IPS-18c (cell line): ENCODE measurements around the gene CACNB3.
A peak's percentile ranks its signal among the peaks of the same experiment; 100 is the strongest.

Source experiments
- H3K4me3 ChIP-seq: 2 replicates; pipeline ENCODE4 v1.7.0; 2013; ENCODE audit warnings: low read depth, mild to moderate bottlenecking, low read length, moderate library complexity; ENCODE audit not compliant: insufficient read depth
- H3K9me3 ChIP-seq: one replicate; pipeline ENCODE4 v1.6.1; 2013; ENCODE audit warnings: mild to moderate bottlenecking, low read length, moderate library complexity; ENCODE audit not compliant: control insufficient read depth, insufficient read depth

CACNB3 gene

DNA sequence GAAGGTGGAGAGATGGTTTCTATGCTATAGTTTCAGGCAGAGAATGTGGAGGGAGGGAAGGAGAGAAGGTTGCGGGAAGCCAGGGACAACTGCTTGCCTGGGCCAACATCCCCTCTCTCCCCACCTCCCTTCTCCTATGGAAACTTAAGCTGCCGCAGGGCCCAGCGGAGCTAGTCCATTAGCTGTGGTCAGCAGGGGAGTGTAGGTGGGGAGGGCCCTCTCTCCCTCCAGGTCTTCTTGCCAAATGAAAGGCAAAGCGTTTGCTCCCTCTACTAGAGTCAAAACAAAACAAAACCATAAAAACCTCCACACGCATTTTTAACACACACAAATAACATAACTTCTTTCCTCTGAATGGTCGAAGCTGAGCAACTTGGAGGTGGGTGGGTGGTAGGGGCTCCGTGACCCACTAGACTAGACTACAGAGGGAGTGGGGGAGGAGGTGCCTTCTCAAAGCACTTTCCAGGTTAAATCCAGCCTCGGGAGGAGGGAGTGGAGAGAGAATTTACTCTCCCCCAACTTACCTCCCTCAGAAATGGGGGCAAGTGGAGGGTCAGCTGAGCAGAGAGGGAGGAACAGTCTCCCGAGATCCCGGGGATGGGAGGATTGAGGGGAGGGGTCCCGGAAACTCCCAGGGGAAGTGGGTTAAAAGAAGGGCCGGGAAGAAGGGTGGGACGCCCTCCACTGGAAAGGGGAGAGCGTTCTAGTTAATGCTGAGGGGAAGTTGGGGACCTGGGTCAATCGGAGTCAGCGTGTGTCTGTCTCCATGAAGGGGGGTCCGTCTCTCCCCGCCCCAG lies 4.6 kb upstream of the CACNB3 start:
- Histone ChIP-seq H3K4me3 (peak overlapping the region; percentile 98), H3K9me3 (no peaks in the 10 kb centered on the region)

DNA sequence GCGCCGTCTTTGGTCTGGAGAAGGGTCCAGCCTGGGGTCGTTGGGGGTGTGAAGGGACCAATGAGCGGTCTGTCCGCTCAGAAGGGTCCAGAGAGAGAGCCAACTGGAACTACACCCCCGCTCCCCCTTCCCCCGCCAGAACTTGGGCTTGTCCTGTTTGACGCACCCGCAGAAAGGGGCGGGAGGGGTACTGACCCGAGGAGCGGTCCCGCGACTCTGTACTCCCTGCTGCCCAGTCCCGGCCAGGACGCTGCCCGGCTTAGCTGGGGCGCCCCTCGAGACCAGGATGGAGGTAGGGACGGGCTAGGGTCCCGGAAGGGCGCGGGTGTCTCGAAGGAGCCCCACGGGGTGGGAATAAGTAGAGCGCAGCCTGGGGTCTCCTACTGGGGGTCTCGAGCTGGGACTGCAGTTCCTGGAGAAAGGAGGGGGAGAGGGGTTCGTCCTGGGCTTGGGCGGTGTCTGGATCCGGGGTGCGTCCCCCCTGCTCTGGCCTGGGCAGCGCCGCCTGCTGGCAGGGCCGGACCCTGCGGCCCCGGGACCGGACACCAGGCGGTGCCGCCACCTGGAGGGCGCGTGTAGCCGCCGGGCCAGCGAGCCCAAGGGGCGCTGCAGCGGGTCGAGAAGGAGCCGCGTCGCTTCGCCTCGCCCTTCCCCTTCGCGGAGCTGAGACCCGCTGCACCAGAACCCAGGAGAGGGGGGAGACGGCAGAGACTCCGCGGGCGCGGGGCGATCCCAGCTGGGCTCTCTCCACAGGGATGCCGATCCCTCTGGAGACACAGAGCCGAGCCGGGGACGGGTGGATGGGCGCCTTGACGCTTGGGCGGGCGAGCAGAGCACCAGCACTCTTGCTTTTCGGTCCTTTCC lies 3.8 kb upstream of the CACNB3 start:
- H3K9me3 ChIP-seq, result no peaks in the 10 kb centered on the region

DNA sequence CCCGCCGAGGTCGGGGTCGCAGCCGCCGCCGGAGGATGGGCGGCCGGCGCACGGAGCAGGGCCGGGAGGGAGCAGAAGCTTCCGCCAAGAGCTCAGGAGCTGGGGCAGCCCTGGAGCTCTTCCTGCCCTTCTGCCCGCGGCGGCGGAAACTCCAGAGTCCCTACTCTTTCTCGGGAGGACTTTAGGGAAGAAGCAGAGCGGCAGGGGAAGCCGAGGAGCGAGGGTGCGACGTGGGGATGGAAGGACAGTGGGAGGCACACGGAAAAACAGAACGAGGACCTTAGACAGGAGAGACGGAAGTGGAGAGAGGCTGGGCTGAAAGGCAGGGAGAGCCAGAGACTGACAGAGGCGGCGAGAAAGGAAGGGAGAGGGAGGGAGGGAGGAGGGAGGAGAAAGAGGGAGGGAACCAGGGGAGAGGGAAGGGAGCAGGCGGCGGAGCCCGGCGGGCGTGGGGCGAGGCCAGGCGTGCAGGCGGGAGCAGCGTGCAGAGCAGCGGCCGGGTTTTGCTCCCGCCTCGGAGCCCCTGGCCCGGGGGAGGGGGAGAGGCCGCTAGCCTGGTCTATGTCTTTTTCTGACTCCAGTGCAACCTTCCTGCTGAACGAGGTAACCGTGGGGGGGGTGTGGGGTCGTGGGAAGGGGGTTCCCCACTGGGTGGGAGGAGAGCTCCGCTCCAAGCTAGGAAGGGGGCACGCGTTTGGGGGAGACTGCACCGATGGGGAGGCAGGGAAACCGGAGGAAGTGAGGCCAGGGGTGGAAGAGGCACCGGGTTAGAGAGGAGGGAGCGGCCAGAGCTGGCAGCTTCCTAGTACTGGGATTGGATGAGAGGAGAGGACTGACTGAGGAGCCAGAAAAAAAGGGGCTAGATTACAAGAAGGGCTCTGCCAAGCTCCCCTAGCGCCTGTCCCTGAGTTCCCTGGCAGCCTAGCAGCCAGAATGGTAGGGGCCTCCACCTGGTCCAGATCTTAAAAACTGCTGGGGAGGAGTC lies 2.9 kb upstream of the CACNB3 start:
- Histone ChIP-seq H3K9me3 (no peaks in the 10 kb centered on the region), H3K4me3 (peak overlapping the region; percentile 98)

More for the DNA sequence above, 3.8 kb upstream of the CACNB3 start:
- H3K4me3 ChIP-seq, result peak overlapping the region; percentile 98

DNA sequence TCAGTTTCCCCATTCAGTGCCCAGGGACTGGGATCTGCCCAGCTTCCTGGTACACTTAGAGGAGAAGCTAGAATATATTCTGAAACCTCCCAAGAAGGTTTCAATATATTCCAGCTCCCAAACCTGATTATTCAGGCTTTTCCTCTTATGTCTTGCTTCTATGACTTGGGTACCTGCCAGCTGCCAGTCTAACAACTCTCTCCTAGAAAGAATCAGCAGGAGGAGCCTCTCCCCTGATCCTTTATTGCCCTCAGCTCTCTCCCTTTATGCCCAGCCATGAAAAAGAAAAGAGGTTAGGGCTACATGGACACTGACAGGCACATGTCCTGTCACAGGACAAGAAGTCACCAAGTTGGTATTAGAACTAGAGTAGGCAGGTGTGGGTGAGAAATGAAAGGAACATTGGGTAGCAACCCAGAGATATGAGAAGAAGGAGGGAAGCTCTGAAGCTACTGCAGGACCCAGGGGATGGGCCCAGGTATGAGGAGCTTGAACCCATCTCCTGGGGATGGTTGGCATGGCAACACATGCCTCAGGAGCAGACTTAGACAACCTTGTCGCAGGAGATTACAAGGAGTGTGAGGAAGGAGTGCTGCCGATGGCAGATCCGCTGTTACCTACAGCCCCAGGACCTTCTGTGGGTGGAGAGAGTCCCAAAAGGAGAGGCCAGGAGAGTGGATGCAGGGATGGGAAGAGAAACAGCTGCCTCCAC lies 2.0 kb upstream of the CACNB3 start:
- H3K9me3 ChIP-seq, result no peaks in the 10 kb centered on the region
- peak overlapping the region; percentile 98 for H3K4me3 ChIP-seq

DNA sequence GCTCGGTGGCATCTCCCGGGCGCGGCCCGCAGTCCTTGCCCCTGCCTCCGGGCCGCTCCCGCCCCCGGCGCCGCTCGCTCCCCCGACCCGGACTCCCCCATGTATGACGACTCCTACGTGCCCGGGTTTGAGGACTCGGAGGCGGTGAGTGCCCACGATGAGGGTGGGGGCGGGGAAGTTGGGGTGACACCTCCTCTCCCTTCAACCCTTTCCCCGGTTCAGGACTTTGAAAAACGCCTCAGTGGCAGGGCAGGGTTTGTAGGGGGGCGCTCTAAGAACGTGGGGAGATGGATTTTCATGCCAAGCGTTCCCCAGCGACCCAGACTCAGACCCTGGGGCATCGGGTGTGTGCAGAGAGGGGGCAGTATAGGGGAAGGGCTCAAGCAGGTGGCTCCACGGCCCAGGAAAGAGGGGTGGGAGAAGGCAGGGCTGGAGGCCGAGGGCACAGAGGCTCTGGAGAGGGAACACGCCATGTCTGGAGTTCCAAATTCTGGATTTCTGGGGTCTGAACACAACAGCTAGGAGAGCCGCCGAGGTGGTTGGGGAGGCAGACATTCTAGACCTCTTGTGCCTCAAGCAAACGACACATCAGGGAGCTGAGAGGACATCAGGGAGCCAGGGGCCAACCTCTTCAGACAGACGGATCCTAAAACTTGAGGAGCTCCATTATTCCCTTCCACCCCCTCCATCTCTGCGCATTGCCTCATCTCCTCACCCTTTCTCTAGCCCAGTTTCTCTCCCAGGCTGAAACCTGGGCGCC lies 715 bp downstream of the CACNB3 start:
- H3K9me3 ChIP-seq, result no peaks in the 10 kb centered on the region

DNA sequence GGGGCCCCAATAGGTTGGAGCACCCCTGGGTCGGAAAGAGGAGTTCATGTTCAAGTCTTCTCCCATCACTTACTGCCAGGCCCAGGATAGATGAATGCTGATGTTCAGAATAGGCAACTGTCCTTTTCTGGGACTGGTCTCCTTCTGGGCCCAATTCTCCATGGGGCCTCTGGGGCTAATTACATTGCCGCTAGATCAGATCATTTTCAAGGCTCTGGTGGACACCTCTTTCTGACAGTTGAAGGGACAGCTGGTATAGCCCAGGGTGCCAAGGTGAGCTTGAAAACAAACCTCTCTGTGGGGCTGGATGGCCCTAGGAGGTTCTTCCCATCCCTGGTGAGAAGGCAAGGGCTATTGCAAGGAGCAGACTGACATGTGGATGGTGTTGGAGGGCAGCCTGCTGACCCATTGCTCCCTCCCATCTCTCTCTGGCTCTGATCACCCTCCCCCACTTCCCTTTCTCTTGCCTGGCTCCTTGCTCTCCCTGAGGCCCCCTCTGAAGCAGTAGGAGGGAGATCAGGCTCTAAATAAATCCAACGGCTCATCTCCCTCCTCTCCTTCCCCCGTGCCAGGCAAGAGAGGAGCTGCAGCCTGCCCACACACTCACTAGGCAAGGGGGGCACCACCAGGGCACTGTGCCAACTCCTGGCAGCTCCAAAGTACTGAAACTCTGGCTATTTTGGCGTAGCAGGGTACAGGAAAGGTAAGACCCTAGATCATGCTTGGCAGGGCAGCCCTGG lies 1.9 kb downstream of the CACNB3 start:
- Histone ChIP-seq H3K9me3 (no peaks in the 10 kb centered on the region), H3K4me3 (no peak overlapping the region)

More for the DNA sequence above, 715 bp downstream of the CACNB3 start:
- H3K4me3 ChIP-seq, result peak overlapping the region; percentile 74

DNA sequence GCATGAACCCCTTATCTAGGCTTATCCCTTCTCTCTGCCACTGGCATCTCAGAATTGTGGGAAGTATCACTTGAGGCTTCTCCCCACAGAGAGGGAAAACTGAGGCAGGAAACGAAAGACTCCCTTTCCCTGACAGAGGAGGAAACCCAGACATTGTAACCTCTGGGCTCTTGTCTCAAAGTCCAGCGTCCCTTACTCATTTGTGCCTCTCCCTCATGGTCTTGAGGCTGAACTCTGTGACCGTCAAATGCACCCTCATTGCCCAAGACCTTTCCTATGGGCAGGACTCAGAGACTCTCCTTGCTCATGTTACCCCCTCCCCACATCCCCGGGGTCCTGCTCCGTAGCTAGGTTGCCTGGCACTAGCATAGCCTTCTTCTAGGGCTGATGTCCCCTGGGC lies 3.8 kb downstream of the CACNB3 start:
- no peak overlapping the region for H3K4me3 ChIP-seq
- H3K9me3 ChIP-seq, result no peaks in the 10 kb centered on the region

DNA sequence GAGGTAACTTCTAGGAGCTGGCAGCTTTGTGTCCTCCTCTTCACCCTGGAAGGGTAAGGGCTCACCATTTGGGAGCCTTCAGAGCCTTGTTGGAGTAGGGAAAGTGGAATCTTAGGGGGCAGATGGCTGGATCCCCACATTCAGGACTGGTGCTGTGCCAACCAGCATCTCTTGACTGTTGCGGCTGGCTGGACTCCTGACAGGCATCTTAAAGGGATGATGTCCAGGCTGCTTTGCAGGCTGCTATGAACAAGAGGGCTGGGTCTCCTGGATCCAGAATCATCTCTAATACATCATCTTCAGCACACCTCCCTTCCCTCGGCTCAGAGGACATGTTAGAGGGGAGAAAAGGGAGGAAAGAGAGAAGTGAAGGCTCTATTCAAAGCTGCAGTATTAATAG lies 4.4 kb downstream of the CACNB3 start:
- no peaks in the 10 kb centered on the region for H3K9me3 ChIP-seq
- H3K4me3 ChIP-seq, result no peak overlapping the region

DNA sequence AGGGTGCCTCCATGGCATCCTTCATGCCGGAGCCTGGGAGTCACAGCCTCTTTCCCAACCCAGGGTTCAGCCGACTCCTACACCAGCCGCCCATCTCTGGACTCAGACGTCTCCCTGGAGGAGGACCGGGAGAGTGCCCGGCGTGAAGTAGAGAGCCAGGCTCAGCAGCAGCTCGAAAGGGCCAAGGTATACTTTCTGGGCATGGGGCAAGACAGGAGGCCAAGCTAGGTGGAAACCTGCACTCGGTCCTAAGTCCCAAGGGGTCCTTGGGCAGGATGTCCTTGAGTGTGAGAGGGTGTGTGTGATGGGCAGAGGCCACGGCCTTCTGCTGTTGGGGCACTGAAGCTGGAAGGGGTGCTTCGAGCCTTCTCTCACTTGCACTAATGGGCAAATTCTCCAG lies 5.0 kb downstream of the CACNB3 start:
- H3K9me3 ChIP-seq, result no peaks in the 10 kb centered on the region
- H3K4me3 ChIP-seq, result no peak overlapping the region

DNA sequence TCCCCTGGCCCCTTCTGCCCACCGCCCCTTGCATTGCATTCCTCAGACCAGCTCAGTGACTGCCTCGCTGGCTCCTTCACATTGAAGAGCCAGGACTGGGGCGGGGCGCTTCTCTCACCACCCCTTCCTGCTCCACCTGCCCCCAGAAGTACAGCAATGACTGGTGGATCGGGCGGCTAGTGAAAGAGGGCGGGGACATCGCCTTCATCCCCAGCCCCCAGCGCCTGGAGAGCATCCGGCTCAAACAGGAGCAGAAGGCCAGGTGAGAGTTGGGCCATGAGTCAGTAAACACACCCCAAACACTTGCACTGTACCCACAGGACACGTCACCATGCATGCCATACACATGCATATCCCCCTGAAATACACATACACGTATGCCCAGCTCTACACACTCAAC lies 5.8 kb downstream of the CACNB3 start:
- H3K4me3 ChIP-seq, result no peak overlapping the region

DNA sequence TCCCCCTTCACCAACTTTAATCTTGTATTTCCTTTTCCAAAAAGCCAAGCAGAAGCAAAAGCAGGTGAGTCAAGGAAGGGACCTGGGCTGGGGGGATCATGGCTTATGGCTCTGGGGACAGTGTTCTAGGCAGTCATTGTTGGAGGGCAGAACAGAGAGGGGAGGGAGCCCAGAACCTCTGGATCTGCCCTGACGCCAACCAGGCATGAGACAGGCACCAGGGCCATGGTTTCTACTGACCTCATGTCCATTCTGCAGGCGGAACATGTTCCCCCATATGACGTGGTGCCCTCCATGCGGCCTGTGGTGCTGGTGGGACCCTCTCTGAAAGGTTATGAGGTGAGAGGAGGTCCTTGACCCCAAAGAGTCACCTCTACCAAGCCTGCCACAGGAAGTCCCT lies 6.6 kb downstream of the CACNB3 start:
- Histone ChIP-seq H3K4me3 (no peak overlapping the region), H3K9me3 (no peaks in the 10 kb centered on the region)

More for the DNA sequence above, 5.8 kb downstream of the CACNB3 start:
- H3K9me3 ChIP-seq, result no peaks in the 10 kb centered on the region

DNA sequence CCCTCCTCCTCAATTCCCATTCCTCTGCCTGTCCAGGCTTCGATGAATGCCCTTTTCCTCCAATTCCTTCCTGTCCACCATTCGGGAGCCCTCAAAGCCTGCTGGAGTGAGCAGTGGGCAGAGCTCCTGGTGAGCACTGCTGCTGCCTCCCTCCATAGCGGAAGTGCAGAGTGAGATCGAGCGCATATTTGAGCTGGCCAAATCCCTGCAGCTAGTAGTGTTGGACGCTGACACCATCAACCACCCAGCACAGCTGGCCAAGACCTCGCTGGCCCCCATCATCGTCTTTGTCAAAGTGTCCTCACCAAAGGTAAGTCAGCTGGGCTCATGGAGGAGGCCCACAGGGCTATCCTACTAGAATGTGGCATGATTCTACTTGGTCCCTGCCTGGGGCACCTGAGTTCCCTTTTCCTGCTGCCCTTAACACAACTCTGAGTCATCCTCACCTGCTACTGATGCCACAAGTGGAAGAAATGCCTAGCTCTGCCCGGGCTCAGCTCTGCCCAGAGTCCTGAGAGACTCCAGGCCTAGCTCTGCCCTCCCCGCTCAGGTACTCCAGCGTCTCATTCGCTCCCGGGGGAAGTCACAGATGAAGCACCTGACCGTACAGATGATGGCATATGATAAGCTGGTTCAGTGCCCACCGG lies 8.0 kb downstream of the CACNB3 start:
- Histone ChIP-seq H3K9me3 (no peaks in the 10 kb centered on the region), H3K4me3 (no peak overlapping the region)

DNA sequence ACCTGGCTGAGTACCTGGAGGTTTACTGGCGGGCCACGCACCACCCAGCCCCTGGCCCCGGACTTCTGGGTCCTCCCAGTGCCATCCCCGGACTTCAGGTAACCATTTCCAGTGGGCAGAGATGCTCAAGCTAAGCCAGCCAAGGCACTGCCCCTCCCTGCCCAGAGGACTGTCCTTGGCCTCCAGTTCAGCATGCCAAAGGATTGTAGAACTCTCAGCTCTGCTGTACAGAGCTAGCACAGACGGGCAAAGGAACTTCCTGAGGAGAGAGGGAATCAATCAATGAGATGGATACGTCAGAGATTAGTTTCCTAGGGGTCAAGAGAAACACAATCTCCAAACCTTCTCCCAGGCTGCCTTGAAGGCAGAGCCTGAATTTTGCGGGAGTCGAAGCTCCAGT lies 8.7 kb downstream of the CACNB3 start:
- Histone ChIP-seq H3K4me3 (no peak overlapping the region), H3K9me3 (no peaks in the 10 kb centered on the region)

DNA sequence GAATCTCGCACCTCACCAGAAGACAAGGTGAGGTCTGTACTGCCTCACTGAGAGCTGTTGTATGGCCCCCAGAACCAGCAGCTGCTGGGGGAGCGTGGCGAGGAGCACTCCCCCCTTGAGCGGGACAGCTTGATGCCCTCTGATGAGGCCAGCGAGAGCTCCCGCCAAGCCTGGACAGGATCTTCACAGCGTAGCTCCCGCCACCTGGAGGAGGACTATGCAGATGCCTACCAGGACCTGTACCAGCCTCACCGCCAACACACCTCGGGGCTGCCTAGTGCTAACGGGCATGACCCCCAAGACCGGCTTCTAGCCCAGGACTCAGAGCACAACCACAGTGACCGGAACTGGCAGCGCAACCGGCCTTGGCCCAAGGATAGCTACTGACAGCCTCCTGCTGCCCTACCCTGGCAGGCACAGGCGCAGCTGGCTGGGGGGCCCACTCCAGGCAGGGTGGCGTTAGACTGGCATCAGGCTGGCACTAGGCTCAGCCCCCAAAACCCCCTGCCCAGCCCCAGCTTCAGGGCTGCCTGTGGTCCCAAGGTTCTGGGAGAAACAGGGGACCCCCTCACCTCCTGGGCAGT lies 9.3 kb downstream of the CACNB3 start:
- Histone ChIP-seq H3K4me3 (no peak overlapping the region), H3K9me3 (peaks cover 3% of the 10 kb centered on the region)

DNA sequence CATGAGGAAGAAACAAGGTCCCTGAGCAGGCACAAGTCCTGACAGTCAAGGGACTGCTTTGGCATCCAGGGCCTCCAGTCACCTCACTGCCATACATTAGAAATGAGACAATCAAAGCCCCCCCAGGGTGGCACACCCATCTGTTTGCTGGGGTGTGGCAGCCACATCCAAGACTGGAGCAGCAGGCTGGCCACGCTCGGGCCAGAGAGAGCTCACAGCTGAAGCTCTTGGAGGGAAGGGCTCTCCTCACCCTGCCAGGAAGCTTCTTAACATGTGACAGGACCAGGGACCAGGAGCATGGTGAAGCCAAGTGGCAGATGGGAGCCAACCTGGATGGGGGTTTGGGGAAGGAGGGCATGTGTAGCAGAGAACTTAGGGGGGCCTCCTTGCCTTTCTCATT lies 10.0 kb downstream of the CACNB3 start:
- Histone ChIP-seq H3K9me3 (peaks cover 3% of the 10 kb centered on the region), H3K4me3 (no peak overlapping the region)
